Tongue (tissue), 1 donor: Measurements from ENCODE around the gene ETNK2. TPM values are rescaled to one million over a fixed set of nuclear protein-coding genes. Genes with fewer than 3 reads are reported as not detected.

Experiments used
- total RNA-seq: library from RNA; depleted of rRNA; stranded (reverse); fragments of >200 nt; gene quantifications from one replicate; pipeline ENCODE4 v1.2.3, GENCODE V29; 2014

Gene ETNK2
- total RNA-seq, 1 donor from 2014 or later = 14.7 TPM

Other genes with a start within 250 kb of the ETNK2 start
- gene SOX13, start 78.9 kb downstream of the ETNK2 start, total RNA-seq = 31.3 TPM
- not detected for gene REN, start 14.3 kb upstream of the ETNK2 start, total RNA-seq
- not detected for gene KISS1, start 44.4 kb upstream of the ETNK2 start, total RNA-seq
- gene GOLT1A, start 61.9 kb upstream of the ETNK2 start, total RNA-seq = not detected
- gene PLEKHA6, start 207.9 kb upstream of the ETNK2 start, total RNA-seq = 4.4 TPM